HCEC 1CT (cell line): ENCODE data around the gene SPTB.

Source experiments
- DNase-seq: peaks from one replicate; pipeline ENCODE4 v3.0.0-alpha.2; 2017

Gene SPTB

DNA sequence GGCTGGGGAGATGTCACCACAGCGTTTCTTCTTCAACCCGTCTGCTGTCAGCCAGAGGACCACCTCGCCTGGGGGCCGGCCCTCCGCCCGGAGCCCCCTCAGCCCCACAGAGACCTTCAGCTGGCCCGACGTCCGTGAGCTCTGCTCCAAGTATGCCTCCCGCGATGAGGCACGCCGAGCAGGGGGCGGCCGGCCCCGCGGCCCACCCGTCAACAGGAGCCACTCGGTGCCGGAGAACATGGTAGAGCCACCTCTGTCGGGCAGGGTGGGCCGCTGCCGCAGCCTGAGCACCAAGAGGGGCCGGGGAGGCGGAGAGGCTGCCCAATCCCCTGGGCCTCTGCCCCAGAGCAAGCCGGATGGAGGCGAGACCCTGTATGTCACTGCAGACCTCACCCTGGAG, 136.6 kb downstream of the SPTB start:
- DNase-seq, result no peak

DNA sequence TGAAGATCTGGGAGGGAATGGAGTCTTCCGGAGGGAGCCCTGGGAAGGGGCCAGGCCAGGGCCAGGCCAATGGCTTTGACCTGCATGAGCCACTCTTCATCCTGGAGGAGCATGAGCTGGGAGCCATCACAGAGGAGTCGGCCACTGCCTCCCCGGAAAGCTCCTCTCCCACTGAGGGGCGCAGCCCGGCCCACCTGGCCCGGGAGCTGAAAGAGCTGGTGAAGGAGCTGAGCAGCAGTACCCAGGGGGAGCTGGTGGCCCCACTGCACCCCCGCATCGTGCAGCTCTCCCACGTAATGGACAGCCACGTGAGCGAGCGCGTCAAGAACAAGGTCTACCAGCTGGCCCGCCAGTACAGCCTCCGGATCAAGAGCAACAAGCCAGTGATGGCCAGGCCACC, 137.7 kb downstream of the SPTB start:
- DNase-seq, result no peak

DNA sequence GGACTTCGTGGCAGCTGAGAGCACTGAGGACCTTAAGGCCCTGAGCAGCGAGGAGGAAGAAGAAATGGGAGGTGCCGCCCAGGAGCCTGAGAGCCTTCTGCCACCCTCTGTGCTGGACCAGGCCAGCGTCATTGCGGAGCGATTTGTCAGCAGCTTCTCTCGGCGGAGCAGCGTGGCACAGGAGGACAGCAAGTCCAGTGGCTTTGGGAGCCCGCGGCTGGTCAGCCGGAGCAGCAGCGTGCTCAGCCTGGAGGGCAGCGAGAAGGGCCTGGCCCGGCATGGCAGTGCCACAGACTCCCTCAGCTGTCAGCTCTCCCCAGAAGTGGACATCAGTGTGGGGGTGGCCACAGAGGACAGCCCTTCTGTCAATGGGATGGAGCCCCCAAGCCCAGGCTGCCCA, 138.5 kb downstream of the SPTB start:
- no peak for DNase-seq

DNA sequence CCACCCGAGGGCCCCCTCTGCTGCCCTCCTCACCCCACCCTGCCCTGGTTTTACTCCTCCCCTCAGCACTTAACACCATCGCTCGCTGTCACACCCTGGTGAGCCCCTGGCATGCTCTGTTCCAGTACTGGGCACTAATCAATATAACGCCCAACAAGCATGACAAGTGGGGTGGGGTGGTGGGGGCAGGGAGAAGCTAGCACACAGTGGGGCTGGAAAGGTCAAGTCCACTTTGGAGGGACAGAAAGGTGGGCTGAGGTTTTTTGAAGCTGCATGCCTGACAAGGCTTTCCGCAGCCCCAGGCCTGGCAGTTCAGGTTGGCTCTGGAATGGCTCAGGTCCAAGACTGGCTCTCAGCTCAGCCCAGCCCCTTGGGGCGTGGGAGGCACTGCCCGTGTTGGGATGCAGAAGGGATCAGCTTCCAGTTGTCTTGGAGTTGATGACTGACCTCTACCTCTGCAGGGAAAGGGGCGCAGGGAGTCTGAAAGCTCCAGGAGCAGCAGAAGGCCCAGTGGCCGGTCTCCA, 141.4 kb downstream of the SPTB start:
- no peak for DNase-seq

DNA sequence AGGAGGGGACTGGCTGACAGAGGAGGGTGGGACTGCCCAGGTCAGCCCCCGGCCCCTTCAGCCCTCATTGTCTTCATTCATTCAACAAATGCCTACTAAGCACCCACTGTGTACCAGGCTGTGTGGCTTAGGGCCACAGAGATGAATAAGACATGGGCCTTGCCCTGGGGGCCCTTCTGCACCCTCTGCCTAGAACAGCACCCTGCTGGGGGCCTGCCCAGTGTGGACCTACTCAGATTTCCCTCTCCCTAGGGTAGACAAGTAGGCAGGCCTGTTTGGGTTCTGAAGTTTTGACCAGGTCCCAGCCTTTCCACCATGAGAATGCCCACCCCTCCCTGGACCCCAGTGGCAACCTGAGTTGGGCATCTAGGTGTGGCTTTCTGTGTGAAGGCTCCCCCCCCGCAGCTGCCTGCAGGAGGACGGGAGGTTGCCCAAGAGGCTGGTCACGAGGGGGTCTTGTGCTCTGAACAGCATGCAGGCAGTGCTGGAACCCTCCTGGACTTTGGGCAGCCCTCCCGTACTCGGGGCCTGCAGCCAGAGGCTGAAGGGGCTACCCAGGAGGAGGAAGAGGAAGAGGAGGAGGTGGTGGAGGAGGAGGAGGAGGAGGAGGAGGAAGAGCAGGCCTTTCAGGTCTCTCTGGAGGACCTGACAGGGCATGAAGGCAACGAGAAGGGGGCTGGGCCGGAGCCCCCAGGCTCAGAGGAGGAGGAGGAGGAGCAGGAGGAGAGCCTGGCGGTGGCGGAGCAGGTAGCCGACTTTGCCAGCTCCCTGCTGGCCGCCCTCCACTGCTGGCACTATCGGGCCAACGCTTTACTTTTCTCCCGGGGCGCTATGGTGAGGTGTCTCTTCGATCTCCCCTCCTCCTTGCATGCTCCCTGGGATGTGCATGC, 142.1 kb downstream of the SPTB start:
- DNase-seq, result no peak

DNA sequence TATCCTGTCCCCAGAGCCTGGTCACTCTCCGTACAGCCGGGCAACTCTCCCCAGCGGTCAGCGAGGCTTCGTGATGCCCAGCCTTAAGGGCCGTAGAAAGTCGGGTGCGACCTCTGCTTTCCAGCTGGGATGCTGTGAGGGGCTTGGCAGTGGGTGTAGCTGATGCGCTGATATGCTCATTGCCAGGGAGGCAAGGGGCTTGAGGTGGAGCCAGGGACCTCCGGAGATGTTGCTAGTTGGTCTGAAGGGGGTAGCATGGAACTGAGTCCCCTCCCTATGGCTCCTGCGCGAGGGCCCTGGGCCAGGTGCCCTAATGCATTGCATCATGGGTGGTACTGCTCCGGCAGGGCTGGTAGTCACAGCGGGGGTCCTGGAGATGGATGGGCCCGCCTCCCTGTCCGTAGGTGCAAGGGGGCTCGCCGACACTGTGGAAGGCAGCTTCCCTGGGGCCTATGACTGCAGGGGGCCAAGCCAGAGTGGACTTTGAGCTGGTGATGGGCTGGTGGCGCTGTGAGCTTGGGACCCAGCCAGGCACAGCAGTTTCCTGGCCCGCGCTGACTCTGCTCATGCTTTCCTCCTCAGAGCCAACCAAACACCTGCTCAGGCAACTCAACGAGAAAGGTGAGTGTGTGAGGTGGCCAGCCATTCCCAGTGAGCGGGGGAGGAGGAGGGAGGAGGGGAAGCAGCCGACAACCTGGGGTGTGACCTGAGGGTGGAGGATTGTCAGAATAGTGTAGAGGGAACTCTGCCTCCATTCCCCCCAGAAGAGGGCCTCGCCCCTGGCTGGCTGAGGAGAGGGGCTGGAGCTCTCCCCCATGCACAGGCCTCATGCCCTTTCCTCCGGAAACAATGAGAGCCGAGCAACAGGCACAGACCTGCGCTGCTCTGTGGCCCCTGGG, 143.2 kb downstream of the SPTB start:
- DNase-seq, result no peak

DNA sequence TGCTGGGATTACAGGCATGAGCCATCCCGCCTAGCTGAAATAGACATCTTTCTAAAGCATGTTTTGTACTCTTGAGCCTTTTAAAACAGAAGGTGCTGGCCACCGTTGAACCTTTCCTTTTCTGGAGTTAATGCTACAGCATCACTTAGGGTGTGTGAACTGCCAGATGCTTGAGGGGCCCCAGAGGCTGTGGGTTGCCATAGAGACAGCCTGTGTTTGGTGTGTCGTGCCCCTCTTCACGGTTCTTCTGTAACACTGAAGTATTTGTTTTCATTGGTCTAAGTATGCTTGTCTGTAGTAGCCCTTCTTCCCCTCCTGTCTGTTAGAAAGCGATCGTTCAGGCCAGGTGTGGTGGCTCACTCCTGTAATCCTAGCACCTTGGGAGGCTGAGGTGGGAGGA, 144.7 kb downstream of the SPTB start:
- DNase-seq, result no peak

DNA sequence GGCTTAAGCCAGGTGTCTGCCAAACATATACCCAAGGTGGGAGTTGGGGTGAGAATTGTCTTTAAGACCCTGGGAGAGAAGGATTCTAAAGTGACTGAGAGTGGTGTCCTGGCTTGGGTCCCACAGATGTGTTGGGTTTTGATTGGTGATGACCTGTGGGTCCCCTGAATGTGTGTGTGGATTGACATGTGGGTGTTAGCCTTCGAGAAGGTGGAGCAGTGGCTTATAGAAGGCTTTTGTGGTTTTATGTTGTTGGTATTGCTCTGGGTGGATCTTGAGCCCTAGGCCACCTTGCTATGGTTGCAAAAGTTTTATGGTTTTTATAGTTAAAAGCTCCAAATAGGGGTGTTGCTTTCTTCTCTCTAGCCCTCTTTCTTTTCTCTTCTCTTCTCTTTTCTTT, 145.8 kb downstream of the SPTB start:
- no peak for DNase-seq

DNA sequence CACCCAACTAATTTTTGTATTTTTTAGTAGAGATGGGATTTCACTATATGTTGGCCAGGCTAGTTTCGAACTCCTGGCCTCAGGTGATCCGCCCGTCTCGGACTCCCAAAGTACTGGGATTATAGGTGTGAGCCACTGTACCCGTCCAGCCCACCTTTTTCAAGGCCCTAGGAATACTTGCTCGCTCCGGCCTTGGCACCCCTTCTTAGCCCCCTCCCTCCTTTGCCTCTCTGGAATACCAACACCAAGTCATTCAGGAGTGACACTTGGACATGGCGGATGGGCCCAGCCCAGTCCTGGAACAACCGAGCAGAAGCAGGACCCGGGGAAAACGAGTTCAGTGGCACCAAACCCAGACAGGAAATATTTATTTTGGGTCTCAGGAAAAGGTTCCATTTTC, 146.4 kb downstream of the SPTB start:
- no peak for DNase-seq

DNA sequence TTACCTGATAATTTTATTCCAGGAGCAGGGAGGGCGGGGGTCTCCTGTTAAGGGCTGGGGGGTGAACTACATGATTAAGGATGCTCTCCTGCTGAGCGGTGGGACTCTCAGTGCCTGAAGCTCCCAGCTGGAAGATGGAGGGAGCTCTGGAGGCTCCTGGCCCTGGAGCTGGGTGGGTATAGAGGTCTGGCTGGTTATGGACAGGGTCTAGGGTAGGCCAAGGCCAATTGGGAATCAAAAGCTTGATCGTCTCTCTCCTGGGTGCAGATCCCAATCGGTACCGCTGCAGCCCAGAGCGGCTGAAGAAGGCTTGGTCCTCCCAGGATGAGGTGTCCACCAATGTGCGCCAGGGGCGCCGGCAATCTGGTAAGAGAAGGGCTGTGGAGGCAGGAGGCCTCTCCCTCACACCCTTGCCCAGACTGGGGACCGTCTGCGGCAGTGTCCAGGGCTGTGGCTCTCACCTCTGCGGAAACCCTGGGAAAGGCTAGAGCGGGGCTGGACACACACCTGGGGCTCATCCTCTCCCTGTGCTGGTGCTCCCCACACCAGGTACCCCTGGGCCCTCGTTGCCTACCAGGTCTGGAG, 147.1 kb downstream of the SPTB start:
- no peak for DNase-seq

DNA sequence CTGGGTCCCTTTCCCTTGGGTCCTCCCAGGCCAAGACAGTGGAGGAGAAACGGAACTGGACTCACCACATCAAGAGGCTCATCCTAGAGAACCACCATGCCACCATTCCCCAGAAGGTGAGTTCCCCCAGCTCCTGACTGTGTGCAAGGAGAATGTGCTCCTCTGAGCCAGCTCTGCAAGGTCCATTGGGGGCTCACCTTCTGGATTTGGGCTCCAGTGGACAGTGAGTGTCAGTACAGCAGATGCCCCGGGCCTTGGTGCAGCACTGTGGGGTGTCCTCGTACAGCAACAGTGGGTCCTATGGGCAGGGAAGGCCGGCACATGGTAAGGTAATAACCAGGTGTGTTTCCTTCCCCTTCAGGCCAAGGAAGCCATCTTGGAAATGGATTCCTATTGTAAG, 147.6 kb downstream of the SPTB start:
- DNase-seq, result no peak

DNA sequence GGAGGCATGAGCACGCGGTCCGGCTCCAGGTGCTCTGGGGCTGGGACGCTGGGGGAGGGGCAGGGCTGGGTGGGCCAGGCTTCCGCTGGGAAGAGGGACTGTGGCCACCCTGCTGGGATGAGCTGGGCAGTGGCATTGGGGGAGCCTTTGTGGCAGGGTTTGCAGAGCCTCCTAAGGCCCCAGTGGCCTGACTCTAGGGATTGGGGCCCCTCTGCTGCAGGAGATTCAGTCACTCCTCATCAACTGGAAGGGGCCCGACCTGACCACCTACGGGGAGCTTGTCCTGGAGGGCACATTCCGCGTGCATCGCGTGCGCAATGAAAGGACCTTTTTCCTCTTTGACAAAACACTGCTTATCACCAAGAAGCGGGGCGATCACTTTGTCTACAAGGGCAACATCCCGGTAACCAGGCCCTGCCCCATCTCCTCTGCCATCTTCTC, 148.5 kb downstream of the SPTB start:
- no peak for DNase-seq

DNA sequence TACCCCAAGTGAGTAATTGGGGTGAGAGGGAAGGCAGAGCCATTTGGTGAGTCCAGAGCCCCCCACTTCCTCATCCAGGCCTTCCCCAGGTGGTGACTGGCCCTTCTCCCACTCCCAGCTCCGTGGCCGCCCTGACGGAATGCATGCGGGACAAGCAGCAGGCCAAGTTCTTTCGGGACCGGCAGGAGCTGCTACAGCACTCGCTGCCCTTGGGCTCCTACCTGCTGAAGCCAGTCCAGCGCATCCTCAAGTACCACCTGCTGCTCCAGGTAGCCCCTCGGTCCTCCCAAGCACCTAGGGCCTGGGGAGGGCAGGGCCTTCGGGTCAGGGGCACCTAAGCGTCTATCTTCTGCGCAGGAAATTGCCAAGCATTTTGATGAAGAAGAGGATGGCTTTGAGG, 149.0 kb downstream of the SPTB start:
- DNase-seq, result no peak

DNA sequence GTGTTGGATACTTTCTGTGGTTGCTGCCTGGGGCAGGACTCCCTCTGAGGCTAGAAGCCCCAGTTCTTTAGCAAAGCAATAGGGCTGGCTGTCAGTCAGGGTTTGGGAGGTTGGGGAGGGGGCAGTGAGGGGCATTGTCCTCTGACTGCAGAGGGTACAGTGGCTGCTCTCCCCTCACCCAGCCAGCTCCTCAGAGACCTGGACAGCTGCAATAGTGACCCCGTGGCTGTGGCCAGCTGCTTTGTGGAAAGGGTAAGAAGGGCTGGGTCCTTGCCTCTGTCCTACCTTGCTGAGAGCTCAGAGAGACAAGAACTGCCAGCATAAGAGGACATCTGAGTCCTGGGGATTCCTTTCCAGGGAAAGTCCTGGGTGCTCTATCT, 149.7 kb downstream of the SPTB start:
- DNase-seq, result no peak

DNA sequence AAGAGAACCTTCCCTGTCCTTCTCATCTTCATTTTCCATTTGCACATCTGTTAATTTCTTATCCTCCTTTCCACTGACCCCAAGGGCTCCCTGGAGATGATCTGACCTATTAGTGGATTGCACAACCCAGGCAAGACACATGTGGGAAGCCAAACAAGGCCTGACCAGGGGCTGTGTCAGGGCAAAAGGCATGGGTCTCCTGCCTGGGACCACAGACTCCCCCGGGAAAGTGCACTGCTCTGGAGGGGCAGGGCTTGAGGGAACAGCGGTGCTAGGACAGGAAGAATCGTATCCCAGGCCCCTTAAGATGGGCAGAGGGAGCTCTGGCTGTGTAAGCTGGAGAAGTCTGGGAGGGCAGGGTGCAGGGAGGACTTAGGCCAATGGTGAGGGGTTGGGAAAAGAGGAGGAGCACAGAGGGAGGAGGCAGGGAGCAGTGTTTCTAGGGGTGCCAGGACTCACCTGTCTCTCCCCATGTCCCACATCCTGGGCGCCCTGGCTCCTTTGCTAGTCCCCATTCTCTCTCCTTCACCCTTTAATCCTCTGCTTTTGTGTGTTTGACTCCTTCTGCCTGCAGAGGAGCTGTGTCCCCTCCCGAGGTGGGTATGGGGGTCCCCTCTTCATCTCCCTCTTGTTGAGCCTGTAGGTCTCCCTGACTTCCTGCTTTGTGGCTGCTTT, 150.2 kb downstream of the SPTB start:
- DNase-seq, result no peak

DNA sequence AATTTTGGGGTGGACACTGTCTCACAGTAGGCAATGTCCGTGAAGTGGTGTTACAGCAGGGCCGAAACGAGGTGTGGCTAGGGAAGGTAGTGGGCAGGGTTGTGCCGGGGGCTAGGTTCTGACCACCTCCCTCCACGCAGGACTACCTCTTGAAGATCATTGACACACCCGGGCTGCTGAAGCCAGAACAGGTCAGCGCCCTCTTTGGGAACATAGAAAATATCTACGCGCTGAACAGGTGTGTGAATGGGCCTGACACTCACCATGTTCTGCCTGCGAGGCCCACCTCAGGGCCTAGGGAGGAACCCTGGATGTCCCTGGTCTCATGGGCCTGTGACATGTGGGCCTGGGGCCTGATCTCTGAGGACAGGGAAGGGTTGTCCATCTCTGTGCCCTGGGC, 150.9 kb downstream of the SPTB start:
- no peak for DNase-seq

DNA sequence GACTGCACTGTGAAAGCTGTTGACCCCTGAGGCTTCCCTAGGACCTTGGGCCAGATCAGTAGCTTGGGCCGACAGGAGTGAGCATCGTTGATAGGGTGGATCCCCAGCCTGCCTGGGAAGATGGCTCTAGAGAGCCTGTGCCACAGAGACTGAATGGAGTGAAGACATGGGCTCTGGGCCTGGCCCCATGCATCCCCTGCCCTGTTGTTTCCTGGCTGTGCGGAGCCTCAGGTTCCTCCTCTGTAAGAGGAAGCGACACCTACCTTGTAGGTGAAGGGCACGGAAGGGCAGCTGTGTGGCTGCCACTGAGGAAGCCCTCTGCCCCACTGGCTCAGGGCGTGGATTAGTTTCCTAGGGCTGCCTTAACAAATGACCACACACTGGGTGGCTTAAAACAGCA, 151.6 kb downstream of the SPTB start:
- DNase-seq, result no peak

DNA sequence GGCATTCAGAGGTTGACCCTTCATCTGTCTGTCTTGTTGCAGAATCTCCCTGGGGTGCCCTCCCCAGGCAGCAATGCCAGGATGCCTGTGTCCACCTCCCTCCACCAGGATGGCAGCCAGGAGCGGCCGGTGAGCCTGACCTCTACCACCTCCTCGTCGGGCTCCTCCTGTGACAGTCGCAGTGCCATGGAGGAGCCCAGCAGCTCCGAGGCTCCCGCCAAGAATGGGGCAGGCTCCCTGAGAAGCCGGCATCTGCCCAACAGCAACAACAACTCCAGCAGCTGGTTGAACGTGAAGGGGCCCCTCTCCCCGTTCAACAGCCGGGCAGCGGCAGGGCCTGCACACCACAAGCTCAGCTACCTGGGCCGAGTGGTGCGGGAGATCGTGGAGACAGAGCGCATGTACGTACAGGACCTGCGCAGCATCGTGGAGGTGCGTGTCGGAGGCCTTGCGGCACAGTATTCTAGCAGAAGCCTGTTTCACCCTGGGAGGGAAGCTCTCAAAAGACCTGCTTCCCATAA, 152.1 kb downstream of the SPTB start:
- DNase-seq, result no peak

DNA sequence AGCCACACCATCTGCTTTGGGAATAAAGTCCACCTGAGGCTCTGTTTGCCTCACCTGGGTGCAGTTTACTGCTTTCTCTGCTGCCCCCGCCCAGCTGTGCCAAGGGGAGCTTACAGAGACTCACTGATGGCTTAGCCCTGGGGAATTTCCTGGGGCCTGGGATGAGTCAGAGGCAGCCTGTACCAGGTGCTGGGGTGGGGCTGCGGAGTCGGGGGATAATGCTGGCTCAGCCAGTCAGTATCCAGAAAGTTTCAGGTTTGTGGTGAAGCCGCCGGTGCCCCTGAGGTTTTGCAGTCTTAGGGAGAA, 153.2 kb downstream of the SPTB start:
- DNase-seq, result no peak

DNA sequence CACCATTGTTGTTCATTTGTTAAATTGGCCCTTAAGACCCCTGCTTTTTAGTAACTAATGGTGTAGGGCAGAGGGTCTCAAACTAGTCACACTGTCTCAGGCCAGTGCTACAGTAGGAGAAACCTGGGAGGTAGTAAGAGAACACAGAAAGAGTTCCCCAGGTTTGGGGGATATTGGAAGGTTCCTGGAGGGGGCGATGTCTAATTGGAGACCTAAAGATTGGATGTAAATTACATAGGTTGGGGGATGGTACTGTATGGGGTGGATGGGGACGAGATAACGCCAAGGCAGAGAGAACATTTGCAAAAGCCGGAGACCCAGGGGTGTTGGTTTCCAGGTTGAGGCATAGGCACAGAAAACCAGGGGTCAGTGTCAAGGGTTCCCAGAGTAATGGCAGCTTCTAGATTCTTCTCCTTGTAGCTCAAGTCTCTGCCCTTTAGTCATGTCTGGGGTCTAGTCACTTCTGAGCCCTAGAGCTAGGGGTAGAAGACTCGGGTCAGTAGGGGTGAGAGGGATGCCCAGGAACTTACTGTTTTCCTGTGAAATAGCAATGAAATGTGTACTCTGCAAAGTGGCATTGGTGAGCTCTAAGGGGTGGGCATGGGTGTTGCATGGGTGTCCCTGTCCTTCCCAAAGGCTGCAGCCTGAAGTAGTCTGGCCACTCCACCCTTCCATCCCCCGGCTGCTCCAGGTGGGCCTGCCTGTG, 153.7 kb downstream of the SPTB start:
- no peak for DNase-seq

DNA sequence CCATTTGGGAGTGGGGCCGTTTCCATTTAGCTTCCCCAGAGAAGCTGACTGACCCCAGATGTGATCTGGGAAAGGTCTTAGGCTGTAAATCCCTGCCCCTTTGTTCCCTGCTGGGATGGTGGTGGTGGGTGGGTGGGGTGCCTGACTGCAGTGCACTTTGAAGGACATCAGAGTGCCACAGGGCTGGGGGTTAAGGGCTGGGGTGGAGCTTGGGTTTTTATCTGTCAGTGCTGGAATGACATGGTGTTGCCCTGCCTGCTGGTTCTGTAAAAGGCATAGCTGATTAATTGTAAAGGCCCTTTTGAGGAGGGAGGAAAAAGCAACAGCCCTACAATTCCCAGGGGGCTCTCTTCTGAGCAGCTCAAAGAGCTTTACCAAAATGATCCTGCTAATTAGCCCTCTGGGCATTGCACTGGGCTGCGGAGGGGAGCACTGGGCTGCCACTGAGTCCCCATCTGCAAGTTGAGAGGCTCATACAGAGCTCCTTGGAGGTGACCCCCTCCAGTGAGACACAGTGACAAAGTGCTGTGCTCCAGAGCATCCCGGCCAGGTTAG, 154.4 kb downstream of the SPTB start:
- DNase-seq, result no peak

DNA sequence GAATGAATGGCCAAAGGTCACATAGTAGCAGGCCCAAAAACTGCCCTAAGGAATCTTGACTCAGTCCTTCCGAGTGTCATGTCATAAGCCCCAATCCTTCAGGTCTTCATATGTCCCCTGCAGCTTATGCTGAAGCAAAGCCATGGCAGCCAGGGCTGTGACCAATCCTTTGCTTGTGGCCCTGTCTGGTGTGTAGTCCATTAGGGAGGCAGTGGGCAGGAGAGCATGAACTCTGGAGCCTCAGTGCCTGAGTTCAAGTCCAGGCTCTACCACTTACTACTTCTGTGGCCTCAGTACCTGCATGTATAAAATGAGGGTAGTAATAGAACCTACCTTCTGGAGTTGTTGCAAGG, 155.2 kb downstream of the SPTB start:
- DNase-seq, result no peak
